ENCODE measurements around the gene SLC38A5. TPM values are rescaled to one million over a fixed set of nuclear protein-coding genes. Genes with fewer than 3 reads are reported as not detected.
A peak's percentile ranks its signal among the peaks of the same experiment; 100 is the strongest.

SLC38A5 gene
- total and polyA plus RNA-seq, 9 donors, result 4.2 to 12.2 (median 8.3) TPM

- DNase-seq, result no peak
- H3K9me3 ChIP-seq (replicated peaks; ENCODE audit: control insufficient read depth, low read depth, low read length), result no peaks in the 10 kb centered on the region
- no peak overlapping the region for H3K4me3 ChIP-seq (ENCODE audit: low read length)
- peaks cover 12% of the 10 kb centered on the region for H3K36me3 ChIP-seq (ENCODE audit: control insufficient read depth, insufficient read depth, low read length)
- H3K27me3 ChIP-seq (ENCODE audit: control insufficient read depth, insufficient read depth, low read length), result no peaks in the 10 kb centered on the region
- H3K27ac ChIP-seq (ENCODE audit: low read length), result no peak overlapping the region
- no peaks in the 10 kb centered on the region for H3K4me1 ChIP-seq (ENCODE audit: control insufficient read depth, insufficient read depth, low read length)
- 86% methylated on average over 1 of the region's 5 CpGs for WGBS (ENCODE audit: insufficient coverage)
Measured at GRCh38 chrX:48478806-48479205, 8.7 kb upstream of the SLC38A5 start.

GRCh38 chrX:48477960-48478755 lies 8.1 kb upstream of the SLC38A5 start:
- DNase-seq, result no peak
- H3K27me3 ChIP-seq (ENCODE audit: control insufficient read depth, insufficient read depth, low read length), result no peaks in the 10 kb centered on the region
- WGBS (ENCODE audit: insufficient coverage), result 90% methylated on average over 19 of the region's 19 CpGs
- no peak overlapping the region for H3K27ac ChIP-seq (ENCODE audit: low read length)
- H3K36me3 ChIP-seq (ENCODE audit: control insufficient read depth, insufficient read depth, low read length), result peaks cover 12% of the 10 kb centered on the region
- H3K9me3 ChIP-seq (replicated peaks; ENCODE audit: control insufficient read depth, low read depth, low read length), result no peaks in the 10 kb centered on the region
- H3K4me3 ChIP-seq (ENCODE audit: low read length), result no peak overlapping the region
- H3K4me1 ChIP-seq (ENCODE audit: control insufficient read depth, insufficient read depth, low read length), result no peaks in the 10 kb centered on the region

DNA sequence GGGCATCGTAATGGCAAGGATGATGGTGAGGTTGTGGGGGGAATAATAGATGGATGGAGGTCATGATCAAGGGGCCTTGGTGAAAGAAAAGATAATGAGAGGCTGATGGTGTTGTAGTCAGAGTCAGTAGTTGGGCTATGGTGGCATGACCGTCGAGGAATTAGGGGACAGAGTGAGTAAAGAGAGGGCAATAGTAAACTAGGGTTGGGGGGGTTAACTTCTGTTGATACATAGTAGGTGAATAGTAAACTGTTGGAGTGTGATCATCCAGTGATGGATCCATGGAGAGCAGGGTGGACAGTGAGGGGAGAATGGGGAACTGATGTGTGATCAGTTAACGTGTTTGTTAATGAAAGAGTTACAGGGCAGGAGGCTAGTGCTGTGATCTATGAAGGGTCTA lies 6.9 kb upstream of the SLC38A5 start:
- Histone ChIP-seq H3K27me3 (ENCODE audit: control insufficient read depth, insufficient read depth, low read length) (no peaks in the 10 kb centered on the region), H3K9me3 (replicated peaks; ENCODE audit: control insufficient read depth, low read depth, low read length) (no peaks in the 10 kb centered on the region), H3K27ac (ENCODE audit: low read length) (no peak overlapping the region), H3K36me3 (ENCODE audit: control insufficient read depth, insufficient read depth, low read length) (peaks cover 4% of the 10 kb centered on the region), H3K4me1 (ENCODE audit: control insufficient read depth, insufficient read depth, low read length) (peaks cover 3% of the 10 kb centered on the region), H3K4me3 (ENCODE audit: low read length) (peak overlapping the region; percentile 75)
- 63% methylated on average over 4 of the region's 4 CpGs for WGBS (ENCODE audit: insufficient coverage)
- DNase-seq, result no peak

GRCh38 chrX:48475774-48476577 lies 5.9 kb upstream of the SLC38A5 start, which contains the start of gene FTSJ1:
TSS of gene FTSJ1 (plus strand) at chrX:48476199. CDS start at chrX:48478048, 1,849 bp downstream.
- Histone ChIP-seq H3K36me3 (ENCODE audit: control insufficient read depth, insufficient read depth, low read length) (no peaks in the 10 kb centered on the region), H3K4me1 (ENCODE audit: control insufficient read depth, insufficient read depth, low read length) (peaks cover 3% of the 10 kb centered on the region), H3K27me3 (ENCODE audit: control insufficient read depth, insufficient read depth, low read length) (no peaks in the 10 kb centered on the region), H3K27ac (ENCODE audit: low read length) (peak within 1 kb of the TSS; percentile 65), H3K9me3 (replicated peaks; ENCODE audit: control insufficient read depth, low read depth, low read length) (no peaks in the 10 kb centered on the region), H3K4me3 (ENCODE audit: low read length) (peak within 1 kb of the TSS; percentile 75)
- 40% methylated on average over 75 of the region's 75 CpGs for WGBS (ENCODE audit: insufficient coverage)
- DNase-seq, result peak; percentile 97

GRCh38 chrX:48475296-48475695 lies 5.2 kb upstream of the SLC38A5 start:
- DNase-seq, result no peak
- H3K36me3 ChIP-seq (ENCODE audit: control insufficient read depth, insufficient read depth, low read length), result no peaks in the 10 kb centered on the region
- H3K9me3 ChIP-seq (replicated peaks; ENCODE audit: control insufficient read depth, low read depth, low read length), result no peaks in the 10 kb centered on the region
- H3K27me3 ChIP-seq (ENCODE audit: control insufficient read depth, insufficient read depth, low read length), result peaks cover 4% of the 10 kb centered on the region
- peak overlapping the region; percentile 75 for H3K4me3 ChIP-seq (ENCODE audit: low read length)
- no CpG with 5 or more reads among the region's 5 CpGs for WGBS (ENCODE audit: insufficient coverage)
- peaks cover 3% of the 10 kb centered on the region for H3K4me1 ChIP-seq (ENCODE audit: control insufficient read depth, insufficient read depth, low read length)
- peak overlapping the region; percentile 65 for H3K27ac ChIP-seq (ENCODE audit: low read length)

GRCh38 chrX:48474581-48474980 lies 4.5 kb upstream of the SLC38A5 start:
- WGBS (ENCODE audit: insufficient coverage), result 90% methylated on average over 2 of the region's 6 CpGs
- no peaks in the 10 kb centered on the region for H3K9me3 ChIP-seq (replicated peaks; ENCODE audit: control insufficient read depth, low read depth, low read length)
- no peak overlapping the region for H3K4me3 ChIP-seq (ENCODE audit: low read length)
- no peaks in the 10 kb centered on the region for H3K36me3 ChIP-seq (ENCODE audit: control insufficient read depth, insufficient read depth, low read length)
- peaks cover 5% of the 10 kb centered on the region for H3K4me1 ChIP-seq (ENCODE audit: control insufficient read depth, insufficient read depth, low read length)
- DNase-seq, result no peak
- peaks cover 7% of the 10 kb centered on the region for H3K27me3 ChIP-seq (ENCODE audit: control insufficient read depth, insufficient read depth, low read length)
- no peak overlapping the region for H3K27ac ChIP-seq (ENCODE audit: low read length)

GRCh38 chrX:48474127-48474526 lies 4.1 kb upstream of the SLC38A5 start:
- Histone ChIP-seq H3K4me3 (ENCODE audit: low read length) (no peak overlapping the region), H3K4me1 (ENCODE audit: control insufficient read depth, insufficient read depth, low read length) (peaks cover 5% of the 10 kb centered on the region), H3K27me3 (ENCODE audit: control insufficient read depth, insufficient read depth, low read length) (peaks cover 9% of the 10 kb centered on the region), H3K36me3 (ENCODE audit: control insufficient read depth, insufficient read depth, low read length) (no peaks in the 10 kb centered on the region), H3K9me3 (replicated peaks; ENCODE audit: control insufficient read depth, low read depth, low read length) (no peaks in the 10 kb centered on the region), H3K27ac (ENCODE audit: low read length) (no peak overlapping the region)
- WGBS (ENCODE audit: insufficient coverage), result 67% methylated on average over 7 of the region's 10 CpGs
- DNase-seq, result no peak

GRCh38 chrX:48473704-48473990 lies 3.6 kb upstream of the SLC38A5 start:
- WGBS (ENCODE audit: insufficient coverage), result 56% methylated on average over 9 of the region's 9 CpGs
- DNase-seq, result no peak
- Histone ChIP-seq H3K36me3 (ENCODE audit: control insufficient read depth, insufficient read depth, low read length) (no peaks in the 10 kb centered on the region), H3K27me3 (ENCODE audit: control insufficient read depth, insufficient read depth, low read length) (peaks cover 13% of the 10 kb centered on the region), H3K4me1 (ENCODE audit: control insufficient read depth, insufficient read depth, low read length) (peaks cover 5% of the 10 kb centered on the region), H3K9me3 (replicated peaks; ENCODE audit: control insufficient read depth, low read depth, low read length) (no peaks in the 10 kb centered on the region), H3K4me3 (ENCODE audit: low read length) (no peak overlapping the region), H3K27ac (ENCODE audit: low read length) (no peak overlapping the region)

DNA sequence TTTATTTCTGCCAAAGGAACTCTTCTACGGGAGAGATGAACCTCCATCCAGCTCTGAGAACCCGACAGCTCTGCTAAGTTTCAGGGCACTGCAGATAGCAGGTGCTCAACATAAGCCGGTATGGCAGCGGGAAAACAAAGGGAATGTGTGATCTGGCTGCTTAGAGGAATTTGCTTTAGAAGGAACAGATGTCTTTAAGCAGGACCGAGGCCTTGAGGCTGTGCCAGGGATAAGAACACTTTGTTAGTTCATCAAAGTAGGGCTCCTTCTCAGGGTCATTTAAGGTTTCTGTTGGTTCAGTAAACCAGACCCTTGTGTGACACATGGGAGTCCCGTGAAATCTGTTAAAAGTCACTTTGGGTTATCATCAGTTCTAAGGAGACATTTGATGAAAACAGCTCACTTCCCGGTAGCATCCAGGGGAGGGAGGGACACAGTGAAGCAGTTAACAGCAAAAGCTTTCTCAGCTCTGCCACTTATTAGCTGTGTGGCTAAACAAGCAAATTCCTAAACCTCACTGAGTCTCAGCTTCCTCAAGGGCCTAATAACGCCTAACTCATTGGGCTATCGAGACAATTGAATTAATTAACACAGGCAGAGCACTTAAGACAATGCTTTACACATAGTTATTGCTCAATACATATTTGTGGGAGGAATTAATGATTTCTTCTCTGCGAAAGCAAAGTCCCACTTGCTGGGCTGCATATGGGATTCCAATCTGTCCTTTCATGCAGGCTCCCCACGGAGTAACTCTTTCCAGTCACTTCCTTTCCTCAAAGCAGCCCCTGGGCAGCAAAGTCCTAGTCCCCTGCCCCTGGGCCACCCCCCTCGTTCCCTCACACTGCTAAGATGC lies 3.0 kb upstream of the SLC38A5 start:
- Histone ChIP-seq H3K4me1 (ENCODE audit: control insufficient read depth, insufficient read depth, low read length) (peaks cover 9% of the 10 kb centered on the region), H3K27me3 (ENCODE audit: control insufficient read depth, insufficient read depth, low read length) (peaks cover 17% of the 10 kb centered on the region), H3K9me3 (replicated peaks; ENCODE audit: control insufficient read depth, low read depth, low read length) (no peaks in the 10 kb centered on the region), H3K36me3 (ENCODE audit: control insufficient read depth, insufficient read depth, low read length) (no peaks in the 10 kb centered on the region), H3K27ac (ENCODE audit: low read length) (no peak overlapping the region), H3K4me3 (ENCODE audit: low read length) (no peak overlapping the region)
- WGBS (ENCODE audit: insufficient coverage), result 39% methylated on average over 10 of the region's 12 CpGs
- no peak for DNase-seq

DNA sequence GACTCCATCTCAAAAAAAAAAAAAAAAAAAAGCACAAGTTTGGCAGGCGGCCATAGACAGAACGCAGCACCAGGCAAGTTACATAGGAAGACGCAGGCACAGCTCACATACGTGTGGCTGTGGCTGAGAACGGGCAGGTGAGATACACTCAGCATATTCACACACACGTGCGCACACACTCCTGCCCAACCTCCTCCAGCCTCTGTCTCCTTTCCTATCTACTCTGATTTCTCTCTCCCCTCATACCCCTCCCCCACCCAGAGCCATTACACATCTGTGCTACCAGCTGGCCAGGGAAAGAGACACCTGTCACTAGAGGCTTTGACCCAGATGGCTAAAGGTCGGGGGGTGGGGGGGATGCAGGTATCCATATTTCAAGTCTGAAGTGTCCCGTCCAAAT lies 2.2 kb upstream of the SLC38A5 start:
- WGBS (ENCODE audit: insufficient coverage), result no CpG with 5 or more reads among the region's 9 CpGs

More for the DNA sequence above, 2.2 kb upstream of the SLC38A5 start:
- no peaks in the 10 kb centered on the region for H3K36me3 ChIP-seq (ENCODE audit: control insufficient read depth, insufficient read depth, low read length)
- no peak for DNase-seq
- no peak overlapping the region for H3K4me3 ChIP-seq (ENCODE audit: low read length)
- no peak overlapping the region for H3K27ac ChIP-seq (ENCODE audit: low read length)
- peaks cover 18% of the 10 kb centered on the region for H3K27me3 ChIP-seq (ENCODE audit: control insufficient read depth, insufficient read depth, low read length)
- H3K9me3 ChIP-seq (replicated peaks; ENCODE audit: control insufficient read depth, low read depth, low read length), result no peaks in the 10 kb centered on the region
- peaks cover 15% of the 10 kb centered on the region for H3K4me1 ChIP-seq (ENCODE audit: control insufficient read depth, insufficient read depth, low read length)

Measured in muscle of leg (tissue), 11 donors.